Loucy (cell line): ENCODE measurements around the gene PRIMA1.

ENCODE experiments used
- H2AFZ ChIP-seq: fragments of 200-600 bp; sonication (generic); 2 replicates; pipeline ENCODE4 v1.6.0; 2016; ENCODE audit warnings: antibody characterized with exemption, mild to moderate bottlenecking, low read length, moderate library complexity
- H3F3A ChIP-seq: fragments of 200-600 bp; 2 replicates; pipeline ENCODE4 v1.6.0; 2016; ENCODE audit warnings: antibody characterized with exemption, low read depth, mild to moderate bottlenecking
- H3K27me3 ChIP-seq: fragments of 200-600 bp; sonication (generic); 2 replicates; pipeline ENCODE4 v1.6.1; 2014; ENCODE audit warnings: low read length, mild to moderate bottlenecking; ENCODE audit not compliant: insufficient read depth, poor library complexity, severe bottlenecking
- H3K36me3 ChIP-seq: fragments of 200-600 bp; sonication (generic); 2 replicates; pipeline ENCODE4 v1.6.1; 2016; ENCODE audit warnings: low read length; ENCODE audit not compliant: insufficient read depth
- H3K4me1 ChIP-seq: fragments of 200-600 bp; sonication (generic); 2 replicates; pipeline ENCODE4 v1.5.1; 2014; ENCODE audit warnings: low read length, mild to moderate bottlenecking; ENCODE audit not compliant: insufficient read depth, poor library complexity, severe bottlenecking
- H3K4me2 ChIP-seq: fragments of 200-600 bp; sonication (generic); 2 replicates; pipeline ENCODE4 v1.6.0; 2014; ENCODE audit warnings: antibody characterized with exemption, low read length, low read depth, mild to moderate bottlenecking; ENCODE audit not compliant: poor library complexity, severe bottlenecking
- H3K4me3 ChIP-seq: fragments of 200-600 bp; sonication (generic); 2 replicates; pipeline ENCODE4 v1.5.1; 2014; ENCODE audit warnings: low read length, mild to moderate bottlenecking, mixed read lengths; ENCODE audit not compliant: poor library complexity, severe bottlenecking
- H3K79me2 ChIP-seq: fragments of 200-600 bp; sonication (generic); 2 replicates; pipeline ENCODE4 v1.6.1; 2014; ENCODE audit warnings: low read length; ENCODE audit not compliant: insufficient read depth
- H3K9ac ChIP-seq: fragments of 200-600 bp; sonication (generic); 2 replicates; pipeline ENCODE4 v1.6.0; 2014; ENCODE audit warnings: mild to moderate bottlenecking, low read depth, low read length, moderate library complexity; ENCODE audit not compliant: poor library complexity, severe bottlenecking
- H3K9me2 ChIP-seq: fragments of 200-600 bp; sonication (generic); replicated peaks from 2 replicates; pipeline ENCODE4 v1.6.1; 2016; ENCODE audit warnings: low read depth, low read length, mixed read lengths
- H3K9me3 ChIP-seq: fragments of 200-600 bp; sonication (generic); 2 replicates; pipeline ENCODE4 v1.6.1; 2014; ENCODE audit warnings: mild to moderate bottlenecking, antibody characterized with exemption, low read length, low read depth; ENCODE audit not compliant: insufficient read depth
- H4K20me1 ChIP-seq: fragments of 200-600 bp; sonication (generic); 2 replicates; pipeline ENCODE4 v1.6.0; 2014; ENCODE audit warnings: antibody characterized with exemption, low read length, mild to moderate bottlenecking; ENCODE audit not compliant: insufficient read depth, poor library complexity, severe bottlenecking
- CTCF ChIP-seq: fragments of 200-600 bp; sonication (generic); conservative IDR thresholded peaks from 2 replicates; pipeline ENCODE4 v1.5.1; 2014; ENCODE audit warnings: mild to moderate bottlenecking, antibody characterized with exemption, low read length
- EZH2phosphoT487 ChIP-seq: fragments of 200-600 bp; IDR thresholded peaks from 2 replicates; pipeline ENCODE4 v1.6.1; 2018; ENCODE audit warnings: antibody characterized with exemption, mild to moderate bottlenecking, moderate library complexity, borderline replicate concordance

The PRIMA1 gene

GRCh38 chr14:93778856-93779629 lies 9.2 kb downstream of the PRIMA1 start:
- Histone ChIP-seq H3K27me3 (no peaks in the 10 kb centered on the region), H4K20me1 (no peaks in the 10 kb centered on the region), H3K9me2 (no peaks in the 10 kb centered on the region), H3K4me1 (no peaks in the 10 kb centered on the region), H3K4me2 (no peak overlapping the region), H3K36me3 (no peaks in the 10 kb centered on the region), H3K79me2 (no peaks in the 10 kb centered on the region), H3F3A (no peaks in the 10 kb centered on the region), H3K9me3 (no peaks in the 10 kb centered on the region; the same call in 1 of the 2 replicates), H3K4me3 (no peak overlapping the region), H3K9ac (no peak overlapping the region), H2AFZ (no peak overlapping the region)
- TF ChIP-seq CTCF (no peak), EZH2phosphoT487 (no peak)

- no peaks in the 10 kb centered on the region for H3K27me3 ChIP-seq
- TF ChIP-seq CTCF (no peak), EZH2phosphoT487 (no peak)
- no peak overlapping the region for H3K4me3 ChIP-seq
- no peaks in the 10 kb centered on the region for H3K79me2 ChIP-seq
- no peaks in the 10 kb centered on the region; the same call in 1 of the 2 replicates for H3K9me3 ChIP-seq
- H3K9ac ChIP-seq = no peak overlapping the region
- no peaks in the 10 kb centered on the region for H3K36me3 ChIP-seq
- no peaks in the 10 kb centered on the region for H3K9me2 ChIP-seq
- H3K4me2 ChIP-seq = no peak overlapping the region
- H3K4me1 ChIP-seq = no peaks in the 10 kb centered on the region
- H4K20me1 ChIP-seq = no peaks in the 10 kb centered on the region
- H2AFZ ChIP-seq = no peak overlapping the region
- H3F3A ChIP-seq = no peaks in the 10 kb centered on the region
These were observed 9.8 kb downstream of the PRIMA1 start for GRCh38 chr14:93778453-93778852.

GRCh38 chr14:93775744-93776143 lies 12.5 kb downstream of the PRIMA1 start:
- no peak overlapping the region for H2AFZ ChIP-seq
- no peak for TF ChIP-seq CTCF
- no peak for TF ChIP-seq EZH2phosphoT487
- H3K9ac ChIP-seq = no peak overlapping the region
- no peaks in the 10 kb centered on the region for H4K20me1 ChIP-seq
- H3K4me2 ChIP-seq = no peak overlapping the region
- H3K36me3 ChIP-seq = no peaks in the 10 kb centered on the region
- no peaks in the 10 kb centered on the region for H3F3A ChIP-seq
- H3K4me1 ChIP-seq = no peaks in the 10 kb centered on the region
- no peaks in the 10 kb centered on the region for H3K9me2 ChIP-seq
- no peaks in the 10 kb centered on the region for H3K79me2 ChIP-seq
- H3K9me3 ChIP-seq = no peaks in the 10 kb centered on the region; the same call in 1 of the 2 replicates
- no peak overlapping the region for H3K4me3 ChIP-seq
- H3K27me3 ChIP-seq = no peaks in the 10 kb centered on the region
